Endodermal cell (in vitro differentiated cells): ENCODE data around the gene TLCD3A. TPM values are rescaled to one million over a fixed set of nuclear protein-coding genes. Genes with fewer than 3 reads are reported as not detected.

Experiments used
- DNase-seq: peaks from one replicate; pipeline ENCODE4 v3.0.0-alpha.2; 2017
- H3K27ac ChIP-seq: 2 replicates; pipeline ENCODE4 v1.5.1; 2013; ENCODE audit warnings: mild to moderate bottlenecking, low read depth, low read length, moderate library complexity
- H3K27me3 ChIP-seq: 2 replicates; pipeline ENCODE4 v1.6.1; 2013; ENCODE audit warnings: mild to moderate bottlenecking, low read length, moderate library complexity; ENCODE audit not compliant: insufficient read depth, control insufficient read depth, poor library complexity, severe bottlenecking
- H3K36me3 ChIP-seq: 2 replicates; pipeline ENCODE4 v1.7.0; 2013; ENCODE audit warnings: mild to moderate bottlenecking, low read length, moderate library complexity; ENCODE audit not compliant: control insufficient read depth, insufficient read depth
- H3K4me1 ChIP-seq: one replicate; pipeline ENCODE4 v1.7.0; 2013; ENCODE audit warnings: low read length; ENCODE audit not compliant: control insufficient read depth, insufficient read depth
- H3K4me3 ChIP-seq: 2 replicates; pipeline ENCODE4 v1.5.1; 2013; ENCODE audit warnings: mild to moderate bottlenecking, low read length, moderate library complexity
- H3K9ac ChIP-seq: 2 replicates; pipeline ENCODE4 v1.6.1; 2013; ENCODE audit warnings: mild to moderate bottlenecking, low read length, moderate library complexity; ENCODE audit not compliant: poor library complexity, severe bottlenecking; ENCODE audit errors: extremely low read depth
- H3K9me3 ChIP-seq: 2 replicates; pipeline ENCODE4 v1.6.1; 2013; ENCODE audit warnings: mild to moderate bottlenecking, low read length, moderate library complexity; ENCODE audit not compliant: control insufficient read depth
- H3K27ac Mint-ChIP-seq: 2 replicates; pipeline ENCODE4 v1.8.0; 2020; ENCODE audit warnings: mixed read lengths
- H3K27me3 Mint-ChIP-seq: 2 replicates; pipeline ENCODE4 v1.8.0; 2021; ENCODE audit warnings: mild to moderate bottlenecking, mixed read lengths; ENCODE audit not compliant: insufficient read depth
- H3K36me3 Mint-ChIP-seq: 2 replicates; pipeline ENCODE4 v1.8.0; 2020; ENCODE audit warnings: low read depth, mixed read lengths
- H3K4me1 Mint-ChIP-seq: 2 replicates; pipeline ENCODE4 v1.8.0; 2020; ENCODE audit warnings: mixed read lengths
- H3K4me3 Mint-ChIP-seq: 2 replicates; pipeline ENCODE4 v1.8.0; 2020; ENCODE audit warnings: mild to moderate bottlenecking, moderate library complexity, mixed read lengths
- H3K9me3 Mint-ChIP-seq: 2 replicates; pipeline ENCODE4 v1.8.0; 2020; ENCODE audit warnings: mild to moderate bottlenecking, mixed read lengths
- WGBS, 2 experiments: methylation state at CpG; one replicate each; pipeline versions ENCODE4 v1.1.5 to v1.1.7; 2013; ENCODE audit warnings: missing lambda C conversion rate in 2 of 2, mixed read lengths in 1 of 2; ENCODE audit not compliant: insufficient coverage in 1 of 2, insufficient read length in 1 of 2; 5-methylcytosine and 5-hydroxymethylcytosine counted together
- total RNA-seq, 2 donors: library from RNA; stranded (reverse); fragmentation: NEBNext Ultra II Directional in 1 of 2; extraction: Animal tissue kit (Norgen Biotek cat#: 25700) in 1 of 2; gene quantifications; 2 replicates in 1 of 2; 3 replicates in 1 of 2; pipeline ENCODE4 v1.2.1, GENCODE V29; 2021
- TF ChIP-seq, protein P1 (sequence below): fragments of 200-600 bp; sonication (generic); conservative IDR thresholded peaks from 2 replicates; pipeline ENCODE4 v1.5.0; 2021; ENCODE audit warnings: antibody characterized with exemption, mild to moderate bottlenecking

TLCD3A gene
- total RNA-seq, 2 donors from 2014 or later = 16.6 to 28.8 TPM

DNA sequence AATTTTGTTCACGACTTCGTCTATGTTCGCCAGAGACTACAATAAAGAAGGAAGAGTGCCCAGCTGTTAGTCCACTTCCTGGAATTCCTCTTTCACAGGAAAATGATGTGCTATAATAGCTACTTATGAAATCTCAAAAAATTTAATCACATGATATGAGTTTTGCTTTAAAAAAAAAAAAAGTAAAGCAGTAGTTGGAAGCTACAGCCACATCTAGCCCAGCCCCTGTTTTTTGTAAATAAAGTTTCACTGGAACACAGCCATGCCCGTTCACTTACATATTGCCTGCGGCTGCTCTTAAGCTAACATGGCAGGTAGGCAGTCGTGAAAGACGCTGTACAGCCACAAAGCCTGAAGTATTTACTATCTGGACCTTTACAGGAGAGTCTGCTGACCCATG lies 33.1 kb upstream of the TLCD3A start:
- H3K27ac ChIP-seq = no peak overlapping the region
- no peak overlapping the region for H3K9ac ChIP-seq
- WGBS, 2 experiments = 96 to 99% methylated on average over 7 of the region's 7 CpGs
- H3K4me1 Mint-ChIP-seq = no peaks in the 10 kb centered on the region
- H3K4me1 ChIP-seq = no peaks in the 10 kb centered on the region
- H3K9me3 Mint-ChIP-seq = no peaks in the 10 kb centered on the region
- H3K27me3 Mint-ChIP-seq = no peaks in the 10 kb centered on the region
- TF ChIP-seq, protein P1, sequence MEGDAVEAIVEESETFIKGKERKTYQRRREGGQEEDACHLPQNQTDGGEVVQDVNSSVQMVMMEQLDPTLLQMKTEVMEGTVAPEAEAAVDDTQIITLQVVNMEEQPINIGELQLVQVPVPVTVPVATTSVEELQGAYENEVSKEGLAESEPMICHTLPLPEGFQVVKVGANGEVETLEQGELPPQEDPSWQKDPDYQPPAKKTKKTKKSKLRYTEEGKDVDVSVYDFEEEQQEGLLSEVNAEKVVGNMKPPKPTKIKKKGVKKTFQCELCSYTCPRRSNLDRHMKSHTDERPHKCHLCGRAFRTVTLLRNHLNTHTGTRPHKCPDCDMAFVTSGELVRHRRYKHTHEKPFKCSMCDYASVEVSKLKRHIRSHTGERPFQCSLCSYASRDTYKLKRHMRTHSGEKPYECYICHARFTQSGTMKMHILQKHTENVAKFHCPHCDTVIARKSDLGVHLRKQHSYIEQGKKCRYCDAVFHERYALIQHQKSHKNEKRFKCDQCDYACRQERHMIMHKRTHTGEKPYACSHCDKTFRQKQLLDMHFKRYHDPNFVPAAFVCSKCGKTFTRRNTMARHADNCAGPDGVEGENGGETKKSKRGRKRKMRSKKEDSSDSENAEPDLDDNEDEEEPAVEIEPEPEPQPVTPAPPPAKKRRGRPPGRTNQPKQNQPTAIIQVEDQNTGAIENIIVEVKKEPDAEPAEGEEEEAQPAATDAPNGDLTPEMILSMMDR = no peak
- H3K27me3 ChIP-seq = no peaks in the 10 kb centered on the region
- no peak overlapping the region for H3K27ac Mint-ChIP-seq
- DNase-seq = no peak
- peaks cover 39% of the 10 kb centered on the region for H3K36me3 ChIP-seq
- no peaks in the 10 kb centered on the region for H3K9me3 ChIP-seq
- H3K4me3 ChIP-seq = no peak overlapping the region
- H3K36me3 Mint-ChIP-seq = peaks cover 39% of the 10 kb centered on the region
- no peak overlapping the region for H3K4me3 Mint-ChIP-seq

DNA sequence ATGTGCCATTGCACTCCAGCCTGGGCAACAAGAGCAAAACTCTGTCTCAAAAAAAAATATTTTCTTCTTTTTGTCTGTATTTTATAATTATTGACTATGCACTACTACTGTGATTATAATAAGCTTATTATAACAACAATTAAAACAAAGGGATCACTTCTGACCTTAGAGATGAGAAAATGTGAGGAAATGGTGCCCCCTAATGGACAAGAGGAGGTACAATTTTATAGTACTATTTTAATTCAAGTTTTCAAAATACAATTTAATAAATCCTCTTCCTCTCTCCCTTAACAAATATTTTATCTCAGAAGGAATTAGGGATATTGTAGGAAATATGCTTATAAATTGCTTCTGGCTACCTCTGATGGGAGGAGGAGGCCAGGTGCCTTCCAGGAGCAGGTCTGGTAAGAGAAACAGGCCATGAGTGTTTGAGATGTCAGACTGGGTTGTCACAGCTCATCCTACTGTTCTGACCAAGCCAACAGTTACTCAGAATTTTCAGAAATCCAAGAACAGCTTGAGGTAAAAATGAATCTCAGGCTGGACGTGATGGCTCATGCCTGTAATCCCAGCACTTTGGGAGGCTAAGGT lies 31.8 kb upstream of the TLCD3A start:
- WGBS, 2 experiments = 45 to 60% methylated on average over 1 of the region's 1 CpG
- no peak overlapping the region for H3K4me3 Mint-ChIP-seq
- H3K27ac Mint-ChIP-seq = no peak overlapping the region
- H3K9me3 Mint-ChIP-seq = no peaks in the 10 kb centered on the region
- Histone ChIP-seq H3K27me3 (no peaks in the 10 kb centered on the region), H3K27ac (no peak overlapping the region), H3K9me3 (no peaks in the 10 kb centered on the region), H3K4me1 (no peaks in the 10 kb centered on the region), H3K4me3 (no peak overlapping the region), H3K36me3 (peaks cover 27% of the 10 kb centered on the region), H3K9ac (no peak overlapping the region)
- H3K4me1 Mint-ChIP-seq = no peaks in the 10 kb centered on the region
- TF ChIP-seq, protein P1 = peak; percentile 91
- H3K27me3 Mint-ChIP-seq = no peaks in the 10 kb centered on the region
- peaks cover 28% of the 10 kb centered on the region for H3K36me3 Mint-ChIP-seq
- DNase-seq = no peak

DNA sequence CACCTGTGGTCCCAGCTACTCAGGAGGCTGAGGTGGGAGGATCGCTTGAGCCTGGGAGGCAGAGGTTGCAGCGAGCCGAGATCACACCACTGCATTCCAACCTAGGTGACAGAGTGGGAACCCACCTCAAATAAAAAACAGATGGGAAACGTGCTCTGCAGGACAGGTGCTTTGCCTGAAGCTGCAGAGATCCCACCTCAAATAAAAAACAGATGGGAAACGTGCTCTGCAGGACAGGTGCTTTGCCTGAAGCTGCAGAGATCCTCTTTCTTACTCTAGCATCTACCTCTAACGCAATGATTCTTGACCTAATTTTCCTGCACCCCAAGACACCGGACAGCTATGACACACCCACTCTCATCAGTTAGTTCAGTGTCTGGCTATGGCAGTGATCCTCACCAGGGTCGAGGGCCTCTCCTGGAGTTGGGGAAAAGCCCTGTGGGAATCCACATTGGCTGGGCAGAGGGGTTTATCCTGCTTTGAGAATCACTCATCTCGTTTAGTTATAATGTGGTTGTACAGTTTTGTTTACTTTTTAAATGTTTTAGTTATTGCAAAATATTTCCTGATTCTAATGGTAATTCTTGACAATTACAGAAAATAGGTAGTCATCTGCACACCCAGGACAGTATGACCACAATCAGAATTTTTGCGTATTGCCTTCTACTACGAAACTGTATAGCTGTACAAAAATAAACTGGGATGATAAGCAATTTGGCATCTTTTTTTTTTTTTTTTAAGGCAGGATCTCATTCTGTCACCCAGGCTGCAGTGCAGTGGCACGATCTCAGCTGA lies 29.1 kb upstream of the TLCD3A start:
- H3K27me3 Mint-ChIP-seq = no peaks in the 10 kb centered on the region
- DNase-seq = no peak
- Histone ChIP-seq H3K9ac (no peak overlapping the region), H3K36me3 (peaks cover 13% of the 10 kb centered on the region), H3K4me1 (no peaks in the 10 kb centered on the region), H3K27ac (no peak overlapping the region), H3K27me3 (no peaks in the 10 kb centered on the region), H3K9me3 (no peaks in the 10 kb centered on the region), H3K4me3 (no peak overlapping the region)
- 83 to 88% methylated on average over 10 to 12 of the region's 12 CpGs for WGBS, 2 experiments
- no peaks in the 10 kb centered on the region for H3K9me3 Mint-ChIP-seq
- H3K36me3 Mint-ChIP-seq = peaks cover 26% of the 10 kb centered on the region
- no peak overlapping the region for H3K4me3 Mint-ChIP-seq
- TF ChIP-seq, protein P1 = no peak
- H3K27ac Mint-ChIP-seq = no peak overlapping the region
- H3K4me1 Mint-ChIP-seq = no peaks in the 10 kb centered on the region
